Glomerular visceral epithelial cell (primary cell): ENCODE data around the gene C19orf73.

Source experiments
- DNase-seq: peaks from one replicate; pipeline ENCODE4 v3.0.0-alpha.2; 2016; ENCODE audit errors: extremely low spot score

Gene C19orf73

DNA sequence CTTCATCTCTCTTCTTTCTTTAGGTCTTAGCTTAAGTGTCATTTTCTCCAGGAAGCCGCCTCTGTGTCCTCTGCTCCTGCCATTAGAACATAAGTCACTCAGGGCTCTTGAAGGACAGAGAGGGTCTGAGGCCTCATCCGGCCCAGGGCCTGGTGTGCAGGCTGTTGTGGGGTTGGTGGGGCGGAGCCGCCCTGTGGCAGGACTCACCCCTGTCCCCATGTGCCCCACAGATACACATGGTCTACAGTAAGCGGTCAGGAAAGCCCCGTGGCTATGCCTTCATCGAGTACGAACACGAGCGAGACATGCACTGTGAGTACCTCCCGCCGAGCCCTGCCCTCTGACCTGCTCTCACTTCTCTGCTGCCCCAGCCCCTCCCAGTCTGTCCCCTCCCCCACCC, 17.8 kb downstream of the C19orf73 start:
- DNase-seq: no peak

- DNase-seq: no peak
Measured at GRCh38 chr19:49098795-49099194, 20.1 kb downstream of the C19orf73 start.

GRCh38 chr19:49097453-49098288, 21.3 kb downstream of the C19orf73 start:
- DNase-seq: peak; percentile 82

GRCh38 chr19:49094505-49095482, 24.1 kb downstream of the C19orf73 start:
- DNase-seq: no peak

GRCh38 chr19:49092686-49093085, 26.3 kb downstream of the C19orf73 start:
- no peak for DNase-seq

DNA sequence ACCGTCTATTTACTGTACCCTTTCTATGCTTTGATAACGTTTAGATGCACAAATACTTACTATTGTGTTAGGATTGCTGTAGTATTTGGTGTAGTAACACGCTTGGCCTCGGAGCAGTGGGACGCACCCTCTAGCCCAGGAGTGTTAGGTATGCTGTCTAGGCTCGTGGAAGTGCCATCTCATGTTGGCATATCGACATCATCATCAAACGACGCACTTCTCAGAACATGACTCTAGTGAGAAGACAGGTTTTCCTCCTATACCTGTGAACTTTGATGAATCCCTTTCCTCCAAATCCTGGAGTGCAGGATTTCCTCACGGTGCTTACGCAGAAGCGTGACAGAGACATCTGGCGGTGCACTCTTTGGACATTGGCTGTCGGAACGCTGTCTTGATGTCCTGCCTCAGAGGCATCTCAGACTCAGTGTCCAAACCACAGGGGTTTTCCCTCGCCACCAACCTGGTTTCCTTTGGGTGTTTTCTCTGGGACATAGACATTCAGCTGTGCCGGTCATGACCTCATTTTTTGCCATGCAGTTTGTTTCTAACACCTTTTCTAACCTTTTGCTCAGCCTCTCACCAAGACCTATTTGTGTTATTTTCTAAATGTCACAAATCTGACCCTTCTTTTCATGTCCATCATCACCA, 27.4 kb downstream of the C19orf73 start:
- DNase-seq: no peak

DNA sequence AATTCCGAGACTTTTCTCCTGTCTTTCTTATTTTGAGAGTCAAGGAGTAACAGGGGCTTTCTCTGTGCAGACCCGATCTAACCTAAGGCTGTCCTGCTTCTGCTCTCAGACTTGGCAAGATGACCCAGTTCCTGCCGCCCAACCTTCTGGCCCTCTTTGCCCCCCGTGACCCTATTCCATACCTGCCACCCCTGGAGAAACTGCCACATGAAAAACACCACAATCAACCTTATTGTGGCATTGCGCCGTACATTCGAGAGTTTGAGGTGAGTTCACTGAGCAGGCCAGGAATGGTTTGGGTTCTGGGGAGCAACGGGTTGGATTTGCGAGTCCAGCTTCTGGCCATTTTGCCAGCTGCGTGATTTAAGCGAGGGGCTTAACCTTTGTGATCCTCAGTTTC, 32.6 kb downstream of the C19orf73 start:
- no peak for DNase-seq

DNA sequence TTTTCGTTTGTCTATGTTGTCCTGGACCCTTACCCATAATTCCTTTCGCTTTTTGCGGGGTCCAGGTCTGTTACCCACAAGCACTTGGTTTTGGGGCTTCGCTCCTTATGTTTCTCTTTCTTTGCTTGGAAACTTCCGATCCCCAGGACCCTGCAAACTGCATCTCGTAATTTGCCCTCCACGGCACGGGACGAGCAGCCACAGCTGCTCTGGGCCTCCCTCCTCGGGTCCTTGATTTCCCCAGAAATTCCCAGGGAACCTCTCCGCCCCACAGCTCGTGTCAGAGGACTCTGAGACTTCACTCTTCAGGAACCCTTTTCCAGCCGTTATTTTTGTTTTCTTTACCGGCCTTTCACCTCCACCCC, 33.1 kb downstream of the C19orf73 start:
- no peak for DNase-seq

DNA sequence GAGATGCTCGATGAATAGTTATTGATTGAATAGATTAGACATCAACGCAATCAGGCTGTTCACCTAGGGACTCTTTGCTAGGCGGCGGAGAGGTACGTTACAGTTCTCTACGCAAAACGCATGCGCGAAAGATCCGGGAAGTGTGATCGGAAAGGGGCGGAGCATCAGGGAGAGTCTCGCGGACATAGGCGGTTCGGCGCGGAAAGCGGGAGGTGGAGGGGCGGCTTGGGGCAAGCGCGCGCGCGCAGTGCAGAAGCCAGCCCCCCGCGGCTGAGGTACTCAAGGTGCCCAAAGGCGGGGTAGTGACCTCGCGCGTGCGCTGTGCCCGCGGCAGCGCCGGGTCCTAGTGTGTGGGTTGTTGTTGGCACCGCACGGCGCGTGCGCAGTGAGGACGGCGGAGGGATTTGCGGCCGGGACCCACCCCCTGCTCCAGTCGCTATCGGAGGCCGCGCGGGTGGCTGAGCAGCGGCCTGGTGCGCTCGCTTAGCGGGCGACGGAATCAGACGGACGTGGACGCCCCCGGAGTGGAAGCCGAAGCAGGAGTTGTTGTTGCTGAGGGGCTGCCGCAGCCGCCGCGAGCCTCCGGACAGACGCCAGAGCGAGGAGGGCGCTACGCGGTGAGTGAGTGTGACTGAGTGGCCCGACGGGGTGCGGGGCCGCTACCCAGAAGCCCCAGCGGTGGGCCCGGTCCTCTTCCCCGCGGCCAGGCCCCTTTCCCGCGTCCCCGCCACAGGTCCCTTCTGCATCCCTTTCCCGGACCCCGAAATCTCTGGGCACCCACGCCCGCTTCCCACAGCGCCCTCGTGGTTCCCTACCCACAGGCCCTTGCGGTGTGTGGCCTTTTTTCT, 33.7 kb downstream of the C19orf73 start, which contains the start of gene SNRNP70:
SNRNP70 (plus strand) TSS at position 432 of the 848 bp plus-strand sequence. CDS start 964 bp downstream, outside the sequence.
- DNase-seq: peak; percentile 100

DNA sequence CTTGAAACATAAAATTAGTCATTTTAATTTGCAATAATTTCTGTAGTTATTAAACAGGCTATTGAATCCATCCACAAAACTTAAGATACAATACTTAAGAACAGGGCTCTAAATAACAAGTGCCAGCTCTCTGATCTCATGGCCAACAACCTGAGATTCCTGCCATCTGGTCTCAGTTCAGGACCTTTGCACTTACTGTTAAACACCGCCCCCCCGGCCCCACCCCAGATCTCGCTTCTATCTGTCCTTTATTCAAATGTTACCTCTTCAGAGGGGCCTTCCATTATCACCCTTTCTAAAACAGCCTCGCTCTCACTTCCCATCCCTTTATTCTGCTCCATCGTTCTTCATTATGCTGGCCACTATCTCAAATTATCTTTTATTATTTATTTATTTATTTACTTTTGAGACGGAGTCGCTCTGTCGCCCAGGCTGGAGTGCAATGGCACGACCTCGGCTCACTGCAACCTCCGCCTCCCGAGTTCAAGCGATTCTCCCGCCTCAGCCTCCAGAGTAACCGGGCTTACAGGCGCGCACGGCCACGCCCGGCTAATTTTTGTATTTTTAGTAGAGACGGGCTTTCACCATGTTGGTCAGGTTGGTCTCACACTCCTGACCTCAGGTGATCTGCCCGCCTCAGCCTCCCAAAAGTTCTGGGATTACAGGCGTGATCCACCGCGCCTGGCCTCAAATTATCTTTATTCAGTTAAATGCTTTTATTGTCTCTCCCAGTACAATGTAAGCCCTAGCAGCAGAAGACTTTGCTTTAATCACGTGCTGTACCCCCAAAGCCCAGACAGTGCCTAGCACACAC, 34.5 kb downstream of the C19orf73 start:
- DNase-seq: no peak

- no peak for DNase-seq
Measured at GRCh38 chr19:49081273-49081672, 37.7 kb downstream of the C19orf73 start.

- DNase-seq: no peak
Measured at GRCh38 chr19:49080392-49080791, 38.6 kb downstream of the C19orf73 start.

DNA sequence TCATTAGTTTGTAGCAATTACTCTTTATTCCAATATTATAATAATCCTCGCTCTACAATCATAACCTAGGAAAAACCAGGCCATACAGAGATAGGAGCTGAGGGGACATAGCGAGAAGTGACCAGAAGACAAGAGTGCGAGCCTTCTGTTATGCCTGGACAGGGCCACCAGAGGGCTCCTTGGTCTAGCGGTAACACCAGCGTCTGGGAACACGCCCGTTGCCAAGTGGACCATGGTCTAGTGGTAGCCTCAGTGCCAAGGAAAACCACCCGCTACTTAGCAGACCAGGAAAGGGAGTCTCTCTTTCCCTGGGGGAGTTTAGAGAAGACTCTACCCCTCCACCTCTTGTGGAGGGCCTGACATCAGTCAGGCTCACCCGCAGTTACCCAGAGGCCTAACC, 44.1 kb downstream of the C19orf73 start:
- DNase-seq: peak; percentile 68

DNA sequence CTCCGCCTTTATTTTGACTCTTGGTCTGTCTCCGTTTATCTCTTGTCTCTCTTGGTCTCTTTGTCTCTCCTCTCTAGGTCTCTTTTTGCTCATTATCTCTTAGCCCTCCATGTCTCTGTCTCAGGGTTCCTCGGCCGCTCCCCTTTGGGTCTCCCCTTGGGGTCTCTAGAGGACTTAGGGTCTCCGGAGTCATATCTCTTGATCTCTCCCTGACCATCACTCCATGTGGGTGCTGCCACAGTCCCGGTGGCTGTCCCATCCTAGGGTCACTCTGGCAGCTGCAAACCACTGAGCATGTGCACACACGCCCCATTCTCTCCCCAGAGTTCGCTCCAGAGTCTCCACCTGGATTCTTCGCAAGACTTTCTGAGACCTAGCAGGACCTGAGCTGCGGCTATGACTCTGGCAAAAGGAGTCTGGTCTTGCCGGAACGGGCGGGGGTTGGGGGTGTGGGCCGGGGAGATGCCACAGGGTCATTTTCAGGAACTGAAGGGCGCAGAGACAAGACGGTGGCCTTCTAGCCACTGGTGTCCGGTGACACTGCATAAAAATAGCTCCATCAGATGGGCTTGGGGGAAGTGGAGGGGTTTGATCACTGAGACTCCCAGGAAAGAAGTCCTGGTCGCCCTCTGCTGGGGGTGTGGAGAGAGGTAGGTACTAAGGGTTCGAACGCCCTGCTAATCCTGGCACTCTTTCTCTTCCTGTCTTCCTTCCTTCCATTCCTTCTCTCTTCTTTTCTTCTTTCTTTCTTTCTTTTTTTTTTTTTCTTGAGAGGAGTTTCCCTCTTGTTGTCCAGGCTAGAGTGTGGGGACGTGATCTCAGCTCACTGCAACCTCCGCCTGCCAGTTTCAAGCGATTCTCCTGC, 45.2 kb downstream of the C19orf73 start:
- DNase-seq: peak; percentile 46

GRCh38 chr19:49071860-49072547, 46.9 kb downstream of the C19orf73 start:
- no peak for DNase-seq

- no peak for DNase-seq
Measured at GRCh38 chr19:49070416-49070815, 48.5 kb downstream of the C19orf73 start.

DNA sequence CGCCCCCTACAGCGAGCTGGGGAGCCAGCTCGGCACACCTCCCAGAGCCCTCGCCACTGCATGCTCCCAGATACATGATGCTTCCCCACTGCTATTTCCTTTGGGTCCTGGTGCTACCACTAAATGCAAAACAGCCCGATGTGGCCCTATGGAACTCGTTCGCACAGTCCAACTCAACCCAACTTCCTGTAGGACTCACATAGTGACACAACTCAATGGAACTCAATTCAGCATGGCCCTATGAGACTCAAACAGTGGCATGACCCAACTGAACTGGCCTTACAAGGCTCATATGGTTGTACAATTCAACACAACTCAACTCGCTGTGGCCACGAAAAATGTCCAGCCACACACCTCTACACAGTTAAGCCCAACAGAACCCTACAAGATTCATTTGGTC, 49.9 kb downstream of the C19orf73 start:
- no peak for DNase-seq
